ENCODE measurements around the gene LRRN4CL.
A peak's percentile ranks its signal among the peaks of the same experiment; 100 is the strongest.
"Not testable (repeated sequence)": the region's sequence is repeated elsewhere in the genome, so short reads cannot be mapped to it uniquely, and the experiment has no call there.

Gene LRRN4CL

GRCh38 chr11:62675415-62675814, 13.9 kb downstream of the LRRN4CL start:
- not testable (repeated sequence) for DNase-seq

GRCh38 chr11:62673196-62673525, 16.2 kb downstream of the LRRN4CL start:
- DNase-seq, result no peak

GRCh38 chr11:62671608-62672389, 17.5 kb downstream of the LRRN4CL start, which contains the start of the genes LBHD1 and UQCC3:
LBHD1 (minus strand) TSS chr11:62672267; CDS start chr11:62670031, 2,236 bp downstream.
UQCC3 (plus strand) TSS chr11:62671673; CDS start chr11:62671746, 73 bp downstream.
- peak; percentile 69 to 89 for DNase-seq

DNA sequence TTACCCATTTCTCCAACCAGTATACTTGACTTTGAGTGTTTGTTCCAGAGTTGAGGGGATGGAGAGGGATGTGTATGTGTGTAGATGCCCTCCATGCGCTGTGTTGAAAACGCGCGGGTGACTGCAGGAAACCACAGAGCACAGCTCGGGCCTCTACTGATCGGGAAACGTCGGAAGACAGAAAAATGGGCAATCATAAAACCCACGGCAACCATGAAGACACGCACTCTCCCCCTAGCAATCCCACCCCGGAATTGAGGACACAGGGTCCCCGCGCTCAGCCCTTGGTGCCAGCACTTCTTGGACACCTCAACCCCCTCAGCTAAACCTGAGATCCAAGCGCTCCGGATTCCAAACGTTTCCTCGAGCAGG, 18.1 kb downstream of the LRRN4CL start:
- DNase-seq, result no peak

DNA sequence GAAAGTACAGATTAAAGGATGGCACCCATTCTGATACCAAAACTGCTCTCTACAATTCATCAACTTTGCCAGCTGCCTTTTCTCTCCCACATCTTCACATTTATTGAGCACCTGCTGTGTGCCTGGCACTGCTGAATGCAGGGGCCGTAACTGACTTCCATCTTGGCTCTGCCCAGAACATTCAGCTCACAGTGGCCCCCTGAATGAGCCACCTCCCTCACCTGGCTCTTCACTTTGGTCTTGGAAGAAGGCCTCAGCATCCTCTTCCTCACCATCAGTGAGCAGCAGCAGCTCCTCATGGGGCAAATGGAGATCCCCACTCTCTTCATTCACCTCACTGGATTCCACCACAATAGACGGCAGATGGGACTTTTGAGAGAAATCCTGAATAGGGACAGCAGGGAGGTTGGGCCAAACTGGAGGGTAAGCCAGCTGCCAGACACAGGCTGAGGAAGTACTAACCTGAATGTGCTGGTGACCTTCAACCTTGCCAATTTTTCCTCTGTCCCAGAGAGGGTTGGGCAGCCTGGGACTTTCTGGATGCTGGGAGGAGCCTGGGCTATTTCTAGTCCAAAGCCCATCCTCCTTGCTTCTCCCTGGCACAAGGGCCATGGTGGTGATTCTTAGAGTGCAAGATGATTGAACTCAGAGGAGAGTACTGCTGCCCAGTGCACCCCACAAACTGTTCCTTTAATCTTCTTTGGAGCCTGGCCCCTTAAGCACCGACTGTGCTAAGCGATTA, 19.7 kb downstream of the LRRN4CL start:
- DNase-seq, result peak in 1 of 2 experiments; percentile 66

GRCh38 chr11:62667460-62667859, 21.9 kb downstream of the LRRN4CL start:
- DNase-seq, result no peak

DNA sequence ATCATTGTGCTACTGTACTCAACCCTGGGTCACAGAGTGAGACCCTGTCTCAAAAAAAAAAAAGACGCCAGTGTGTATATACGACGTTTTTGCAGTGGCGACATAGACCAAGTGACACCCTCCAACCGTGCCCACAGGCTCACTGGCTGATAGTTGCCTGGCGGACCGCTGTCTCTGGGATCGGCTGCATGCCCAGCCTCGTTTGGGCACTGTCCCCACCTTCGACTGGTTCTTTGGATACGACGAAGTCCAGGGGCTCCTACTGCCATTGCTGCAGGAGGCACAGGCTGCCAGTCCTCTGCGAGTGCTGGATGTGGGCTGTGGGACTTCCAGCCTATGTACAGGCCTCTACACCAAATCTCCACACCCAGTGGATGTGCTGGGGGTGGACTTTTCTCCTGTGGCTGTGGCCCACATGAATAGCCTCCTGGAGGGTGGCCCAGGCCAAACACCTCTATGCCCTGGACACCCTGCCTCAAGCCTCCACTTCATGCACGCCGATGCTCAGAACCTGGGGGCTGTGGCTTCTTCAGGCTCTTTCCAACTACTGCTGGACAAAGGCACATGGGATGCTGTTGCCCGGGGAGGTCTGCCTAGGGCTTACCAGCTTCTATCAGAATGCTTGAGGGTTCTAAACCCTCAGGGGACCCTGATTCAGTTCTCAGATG, 22.9 kb downstream of the LRRN4CL start:
- no peak for DNase-seq

- DNase-seq, result peak in 1 of 2 experiments; percentile 55
These were observed 23.6 kb downstream of the LRRN4CL start for GRCh38 chr11:62665599-62666258.

DNA sequence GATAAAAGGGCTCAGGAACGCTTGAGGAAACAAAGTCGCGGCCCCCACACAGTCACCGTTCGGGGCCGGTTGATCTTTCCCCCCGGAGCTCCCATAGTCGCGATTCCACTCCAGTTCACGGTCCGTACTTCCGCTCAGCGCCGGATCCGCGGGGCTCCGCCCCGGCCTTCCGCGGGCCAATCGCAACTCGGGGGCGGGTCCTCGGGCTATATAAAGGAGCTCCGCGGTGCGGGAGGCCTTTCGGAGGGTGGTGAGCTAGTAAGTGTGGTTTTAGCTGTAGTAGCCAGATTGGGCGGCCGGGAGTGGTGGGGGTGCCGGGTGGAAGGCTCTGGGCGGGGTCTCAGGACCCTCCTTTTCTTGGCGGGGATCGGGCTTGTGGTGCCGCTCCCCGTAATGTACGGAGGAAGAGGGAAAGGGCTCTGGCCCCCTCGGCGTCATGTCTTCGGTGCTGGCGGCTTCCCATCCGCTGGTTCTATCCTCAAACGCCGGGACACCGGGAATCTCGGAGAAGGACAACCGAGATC, 24.2 kb downstream of the LRRN4CL start, which contains the start of the genes C11orf98 and CSKMT:
TSS of gene C11orf98 (minus strand) at position 136 of the 524 bp plus-strand sequence. CDS start at position 95, 41 bp downstream.
TSS of gene CSKMT (plus strand) at position 238 of the 524 bp plus-strand sequence. CDS start 568 bp downstream, outside the sequence.
- DNase-seq, result peak; percentile 94 to 97

- peak in 1 of 2 experiments; percentile 71 for DNase-seq
These were observed 24.8 kb downstream of the LRRN4CL start for GRCh38 chr11:62664405-62665074.

GRCh38 chr11:62656796-62657429, 32.4 kb downstream of the LRRN4CL start:
- DNase-seq, result no peak

DNA sequence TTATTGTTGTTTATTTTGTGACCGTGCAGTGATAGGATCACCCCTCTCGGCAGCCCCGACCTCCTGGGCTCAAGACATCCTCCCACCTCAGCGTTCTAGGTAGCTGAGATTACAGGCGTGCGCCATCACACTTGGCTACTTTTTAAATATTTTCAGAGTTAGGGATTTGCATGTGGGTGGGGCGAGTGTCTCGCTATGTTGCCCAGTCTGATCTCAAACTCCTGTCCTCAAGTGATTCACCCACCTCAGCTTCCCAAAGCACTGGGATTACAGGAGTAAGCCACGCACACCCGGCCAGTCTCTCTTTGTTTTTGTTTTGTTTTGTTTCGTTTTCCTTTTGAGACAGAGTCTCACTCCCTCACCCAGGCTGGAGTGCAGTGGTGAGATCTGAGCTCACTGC, 35.0 kb downstream of the LRRN4CL start:
- DNase-seq, result no peak

DNA sequence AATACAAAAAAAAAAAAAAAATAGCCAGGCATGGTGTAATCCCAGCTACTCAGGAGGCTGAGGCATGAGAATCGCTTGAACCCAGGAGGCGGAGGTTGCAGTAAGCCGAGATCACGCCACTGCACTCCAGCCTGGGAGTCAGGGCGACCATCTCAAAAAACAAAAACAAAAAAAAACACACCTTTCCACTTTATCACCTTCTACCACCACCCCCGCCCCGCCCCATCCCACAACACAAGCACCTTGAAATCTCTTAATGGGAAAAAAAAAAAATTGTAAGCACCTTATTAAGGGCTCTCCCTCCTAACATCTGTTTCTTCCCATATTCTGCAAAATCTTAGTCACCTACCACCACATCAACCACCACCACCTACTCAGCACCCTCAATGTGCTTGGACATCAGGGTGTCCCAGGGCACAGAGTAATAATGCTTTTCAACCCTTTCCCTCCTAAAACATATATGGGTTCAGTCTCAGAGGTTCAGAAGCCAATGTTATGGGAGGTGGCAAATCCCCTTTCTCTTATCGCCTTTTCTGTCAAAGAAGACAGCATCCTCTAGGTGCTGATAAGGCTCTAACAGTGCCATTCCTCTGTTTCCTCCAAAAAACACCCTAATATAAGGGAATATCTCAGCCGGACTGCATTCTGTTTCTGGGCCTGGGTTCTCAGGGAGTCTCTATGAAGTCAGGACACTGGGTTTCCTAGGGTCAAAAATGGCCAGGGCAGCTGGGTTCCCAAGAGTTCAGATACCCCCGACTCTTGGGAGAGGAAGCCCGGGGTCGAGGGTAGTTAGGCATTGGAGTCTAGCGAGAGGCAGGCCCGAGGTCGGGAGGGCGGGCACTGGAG, 36.9 kb downstream of the LRRN4CL start:
- DNase-seq, result no peak

- DNase-seq, result not testable (repeated sequence)
These were observed 39.0 kb downstream of the LRRN4CL start for GRCh38 chr11:62650283-62650682.

- DNase-seq, result no peak
These were observed 39.8 kb downstream of the LRRN4CL start for GRCh38 chr11:62649486-62649885.

- no peak for DNase-seq
These were observed 40.4 kb downstream of the LRRN4CL start for GRCh38 chr11:62648967-62649364.

- no peak for DNase-seq
These were observed 41.0 kb downstream of the LRRN4CL start for GRCh38 chr11:62648185-62648966.

DNA sequence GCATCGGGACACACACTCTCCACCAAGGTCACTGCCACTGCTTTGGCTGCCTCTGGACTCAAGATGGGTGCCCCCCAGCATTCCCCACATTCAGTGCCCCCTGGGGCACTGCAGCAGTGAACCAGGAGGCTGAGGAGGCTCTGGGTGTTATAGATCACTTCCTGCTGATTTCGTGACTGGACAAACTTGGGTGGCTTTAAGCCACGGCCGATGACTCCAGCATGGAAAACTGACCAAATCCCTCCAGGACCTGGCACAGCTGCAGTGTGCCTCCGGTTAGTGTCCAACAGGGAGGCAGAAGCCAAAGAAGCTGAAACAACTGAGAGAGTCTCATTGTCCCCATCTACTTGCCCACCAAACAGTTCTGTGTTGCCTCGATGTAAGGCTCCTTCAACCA, 41.7 kb downstream of the LRRN4CL start:
- DNase-seq, result no peak

- no peak for DNase-seq
These were observed 42.3 kb downstream of the LRRN4CL start for GRCh38 chr11:62646825-62647608.
